GM12892 (cell line): ENCODE measurements around the gene ESF1.

Experiments
- POLR2A ChIP-seq: IDR thresholded peaks from 2 replicates; pipeline ENCODE4 v1.6.1; 2011; ENCODE audit warnings: low read depth, low read length, control low read depth
- TAF1 ChIP-seq: IDR thresholded peaks from 2 replicates; pipeline ENCODE4 v1.6.1; 2011; ENCODE audit warnings: low read depth, mild to moderate bottlenecking, control low read depth, low read length, borderline replicate concordance

DNA sequence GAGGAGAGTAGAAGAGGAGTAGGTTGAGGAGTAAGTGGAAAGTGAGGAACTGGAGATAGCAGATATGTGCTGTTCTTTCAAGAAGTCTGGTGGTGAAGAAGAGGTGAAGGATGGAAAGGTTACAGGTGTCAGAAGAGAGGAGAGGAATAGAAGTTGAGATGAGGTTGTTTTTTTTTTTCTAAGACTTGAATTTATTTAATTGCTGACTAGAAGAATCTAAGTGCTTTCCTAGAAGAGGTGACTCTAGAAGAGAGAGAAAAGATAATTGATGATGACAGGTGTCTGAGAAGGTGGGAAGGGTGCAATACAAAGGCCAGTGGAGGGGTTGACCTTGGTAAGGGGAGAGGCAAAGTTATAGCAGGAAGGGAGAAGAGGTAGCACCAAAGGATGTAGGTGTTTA lies 25.7 kb upstream of the ESF1 start:
- no peak for TF ChIP-seq POLR2A
- no peak for TF ChIP-seq TAF1
